ENCODE results near the gene CA12. TPM values are rescaled to one million over a fixed set of nuclear protein-coding genes. Genes with fewer than 3 reads are reported as not detected.

The CA12 gene
- total RNA-seq (2013; cell fraction: nucleolus; rRNA removed), result 0.13 TPM in 1 of 2 replicates, not detected in the other
- total RNA-seq (2014; rRNA removed), result 0.11 TPM in 1 of 2 replicates, not detected in the other
- total RNA-seq (2014; rRNA removed; fragmentation: Illumina TruSeq; extraction: Trizol), result not detected in 2 replicates
- total RNA-seq (2021), result 0.10 and 0.11 TPM in 2 replicates
- polyA plus RNA-seq (2011; ENCODE audit: low read depth), result not detected
- polyA plus RNA-seq (2011; rRNA removed), result 0.03 TPM in 1 of 2 replicates, not detected in the other
- not detected in 2 replicates for polyA plus RNA-seq (2011; cell fraction: cytosol; rRNA removed)
- not detected in 2 replicates for polyA plus RNA-seq (2011; cell fraction: nucleus; rRNA removed)
- 0.01 TPM in 1 of 2 replicates, not detected in the other for polyA plus RNA-seq (2012)
- not detected in 2 replicates for polyA plus RNA-seq (2014; fragmentation: Illumina TruSeq; extraction: Trizol)
- not detected for polyA plus RNA-seq (2014; fragmentation: Nextera tagmentation; extraction: Ambion mirVana)
- not detected in 2 replicates for polyA plus RNA-seq (2014; rRNA removed)
- not detected for polyA plus RNA-seq (2016; fragmentation: Nextera tagmentation; extraction: Ambion mirVana)
- polyA minus RNA-seq (2011; rRNA and poly(A)+ RNA removed), result not detected in 2 replicates
- 0.42 TPM in 1 of 2 replicates, not detected in the other for polyA minus RNA-seq (2011; cell fraction: cytosol; rRNA and poly(A)+ RNA removed)
- not detected in 2 replicates for polyA minus RNA-seq (2011; cell fraction: nucleus; rRNA and poly(A)+ RNA removed)
- Bru-seq, nascent RNA, result percentile 10 among the genes with signal in this experiment
- BruChase-seq, experiment 1, labeled RNA remaining after a 6-hour chase, result percentile 19 among the genes with signal in this experiment
- BruChase-seq, experiment 2, labeled RNA remaining after a 2-hour chase, result percentile 29 among the genes with signal in this experiment
- long read RNA-seq, experiment 1, result 0 reads
- long read RNA-seq, experiment 2, result 0 reads

GRCh38 chr15:63381301-63382204, at the start of gene CA12:
CA12 (minus strand) TSS chr15:63381846; CDS start chr15:63381720, 126 bp downstream.
- intact Hi-C loops (cut with micrococcal nuclease; ENCODE audit: unreplicated experiment), result no loop called here
- no peak for FAIRE-seq

More at GRCh38 chr15:63381301-63382204, at the start of gene CA12:
- in situ Hi-C loops (cut with MboI), result no loop called here
- SMC1A ChIA-PET (ENCODE audit: uncharacterized antibody, unreplicated experiment), result no interaction called here
- no peak for DNase-seq (ENCODE audit: low read depth, low spot score)
- Histone ChIP-seq H3K36me3 (ENCODE audit: control insufficient read depth in 2 of 2, insufficient read depth in 2 of 2, low read length in 1 of 2) (no peaks in the 10 kb centered on the region), H3K27ac (ENCODE audit: control insufficient read depth, insufficient read depth) (no peak within 1 kb of the TSS), H3K4me2 (ENCODE audit: control insufficient read depth, insufficient read depth) (peak within 1 kb of the TSS; percentile 7), H3K27me3 (replicated peaks in 1 of 2; ENCODE audit: control insufficient read depth in 2 of 2, insufficient read depth in 2 of 2, low read length in 1 of 2) (peaks cover 2 to 11% of the 10 kb centered on the region in 2 experiments; a peak in 3 of 4 replicates), H3K4me3 (no peak within 1 kb of the TSS), H4K20me1 (ENCODE audit: control insufficient read depth, insufficient read depth) (no peaks in the 10 kb centered on the region), H3K4me1 (ENCODE audit: control insufficient read depth, insufficient read depth, low read length) (no peaks in the 10 kb centered on the region), H3K79me2 (ENCODE audit: control insufficient read depth, insufficient read depth, low read length) (no peaks in the 10 kb centered on the region), H3K9ac (ENCODE audit: control insufficient read depth, insufficient read depth, low read length) (no peak within 1 kb of the TSS), H2AFZ (ENCODE audit: control insufficient read depth, low read depth, low read length) (no peak within 1 kb of the TSS), H3K9me3 (replicated peaks; ENCODE audit: control insufficient read depth, insufficient read depth, low read length) (no peaks in the 10 kb centered on the region; the same call in 2 of the 3 replicates)
- POLR2A ChIA-PET, result no interaction called here
- RAD21 ChIA-PET (ENCODE audit: unreplicated experiment), result no interaction called here
- WGBS (ENCODE audit: insufficient coverage, insufficient replicate concordance, low lambda C conversion rate, missing lambda C conversion rate), result 24% methylated on average over 48 of the region's 58 CpGs
- ATAC-seq, result peak; percentile 53
- no TSS peak for BruUV-seq (replicated peaks)
- CTCF ChIA-PET, result no interaction called here
- TF ChIP-seq DPF2 (IDR thresholded peaks at IDR 0.05) (no peak), ZBED1 (IDR thresholded peaks at IDR 0.05; ENCODE audit: borderline replicate concordance) (no peak), SREBF2 (IDR thresholded peaks at IDR 0.05; ENCODE audit: low read length) (no peak), WRNIP1 (IDR thresholded peaks at IDR 0.05; ENCODE audit: borderline replicate concordance, low read depth, low read length) (no peak), SUPT20H (IDR thresholded peaks at IDR 0.05; ENCODE audit: borderline replicate concordance, control insufficient read depth, low read depth, low read length) (no peak)
